ENCODE data around the gene CDH4. TPM values are rescaled to one million over a fixed set of nuclear protein-coding genes. Genes with fewer than 3 reads are reported as not detected.

Gene CDH4
- total RNA-seq, 1 donor from 2014 or later = not detected

- intact Hi-C loops (cut with DNase I) = no loop called here
- no peak for DNase-seq (ENCODE audit: low spot score)
Observed at GRCh38 chr20:61955668-61956395, 703.8 kb downstream of the CDH4 start.

DNA sequence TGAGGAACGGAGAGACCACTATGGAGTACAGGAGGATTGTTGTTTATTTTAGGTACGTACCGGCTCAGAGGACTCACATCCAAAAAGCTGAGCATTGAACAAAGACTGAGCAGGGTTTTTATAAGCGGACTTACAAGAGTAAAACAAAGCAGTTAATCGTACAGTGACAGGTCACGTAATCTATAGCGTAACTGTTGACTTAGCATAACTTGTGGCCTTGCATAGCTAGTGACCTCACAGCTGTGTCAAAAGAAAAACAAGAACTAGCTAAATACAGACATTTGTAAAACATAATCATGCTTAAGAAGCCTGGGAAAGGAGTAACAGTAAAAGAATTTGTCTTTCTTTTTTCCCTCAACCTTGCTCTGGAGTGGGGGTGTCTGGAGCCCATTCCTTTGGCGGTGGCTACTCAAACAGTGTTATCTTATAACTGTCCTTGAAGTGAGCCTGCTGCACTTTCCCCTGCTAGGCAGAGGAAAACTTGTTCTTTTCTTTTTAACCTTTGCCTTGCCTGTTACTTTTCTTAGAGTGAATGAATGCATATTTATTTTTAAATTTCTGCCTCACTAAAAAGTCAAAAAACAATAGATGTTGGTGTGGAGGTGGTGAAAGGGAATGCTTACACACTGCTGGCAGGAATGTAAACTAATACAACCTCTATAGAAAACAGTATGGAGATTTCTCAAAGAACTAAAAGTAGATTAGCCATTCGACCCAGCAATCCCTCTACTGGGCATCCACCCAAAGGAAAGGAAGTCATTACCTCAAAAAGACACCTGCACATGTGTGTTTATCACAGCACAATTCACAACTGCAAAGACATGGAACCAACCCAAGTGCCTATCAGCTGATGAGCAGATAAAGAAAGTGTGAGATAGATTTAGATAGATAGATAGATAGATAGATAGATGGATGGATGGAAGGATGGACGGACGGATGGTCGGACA, 704.6 kb downstream of the CDH4 start:
- intact Hi-C loops (cut with DNase I) = no loop called here
- peak; percentile 5 for DNase-seq (ENCODE audit: low spot score)

- intact Hi-C loops (cut with DNase I) = no loop called here
- peak; percentile 43 for DNase-seq (ENCODE audit: low spot score)
Observed at GRCh38 chr20:61957961-61958715, 706.1 kb downstream of the CDH4 start.

- intact Hi-C loops (cut with DNase I) = no loop called here
- DNase-seq (ENCODE audit: low spot score) = peak; percentile 26
Observed at GRCh38 chr20:61958773-61959700, 707.0 kb downstream of the CDH4 start.

- peak; percentile 62 for DNase-seq (ENCODE audit: low spot score)
- intact Hi-C loops (cut with DNase I) = no loop called here
Observed at GRCh38 chr20:61960836-61961235, 708.8 kb downstream of the CDH4 start.

DNA sequence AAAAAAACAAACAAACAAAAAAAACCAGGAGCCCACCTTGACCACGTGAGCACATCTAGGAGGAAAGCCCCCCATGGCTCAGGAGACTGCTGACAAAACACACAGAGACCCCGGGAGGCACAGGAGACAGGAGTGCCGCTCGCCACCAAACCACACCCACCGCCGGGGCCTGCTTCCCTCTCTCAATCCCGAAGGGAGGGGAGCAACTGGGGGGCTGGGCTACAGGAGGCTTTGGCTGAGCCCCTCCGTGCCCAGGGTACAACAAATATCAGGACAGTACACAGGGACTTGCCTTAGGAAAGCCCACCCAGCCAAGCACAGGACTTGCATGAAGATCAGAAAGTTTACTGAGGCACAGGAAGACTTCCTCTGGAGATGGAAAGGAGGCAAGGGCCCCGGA, 711.1 kb downstream of the CDH4 start:
- no peak for DNase-seq (ENCODE audit: low spot score)

DNA sequence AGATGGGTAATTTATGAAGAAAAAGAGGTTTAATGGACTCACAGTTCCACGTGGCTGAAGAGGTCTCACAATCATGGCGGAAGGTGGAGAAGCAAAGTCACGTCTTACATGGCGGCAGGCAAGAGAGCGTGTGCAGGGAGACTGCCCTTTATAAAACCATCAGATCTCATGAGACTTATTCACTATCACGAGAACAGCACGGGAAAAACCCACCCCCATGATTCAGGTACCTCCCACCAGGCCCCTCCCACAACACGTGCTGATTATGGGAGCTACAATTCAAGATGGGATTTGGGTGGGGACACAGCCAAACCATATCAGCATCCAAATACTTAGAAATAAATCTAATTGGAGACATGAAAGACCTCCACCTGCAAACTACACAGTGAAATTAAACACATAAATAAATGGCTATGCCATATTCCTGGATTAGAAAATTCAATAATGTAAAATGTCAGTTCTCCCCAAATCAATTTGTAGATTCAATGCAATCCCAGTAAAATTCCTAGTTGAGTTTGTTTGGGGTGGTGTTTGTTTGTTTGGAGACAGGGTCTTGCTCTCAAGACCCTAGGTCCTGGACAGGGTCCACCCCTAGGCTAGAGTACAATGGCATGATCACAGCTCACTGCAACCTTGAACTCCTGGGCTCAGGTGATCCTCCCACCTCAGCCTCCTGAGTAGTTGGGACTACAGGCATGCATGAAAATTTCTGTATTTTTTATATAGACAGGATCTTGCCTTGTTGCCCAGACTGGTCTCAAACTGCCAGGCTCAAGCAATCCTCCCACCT, 712.0 kb downstream of the CDH4 start:
- intact Hi-C loops (cut with DNase I) = no loop called here

More for the DNA sequence above, 711.1 kb downstream of the CDH4 start:
- intact Hi-C loops (cut with DNase I) = no loop called here

DNA sequence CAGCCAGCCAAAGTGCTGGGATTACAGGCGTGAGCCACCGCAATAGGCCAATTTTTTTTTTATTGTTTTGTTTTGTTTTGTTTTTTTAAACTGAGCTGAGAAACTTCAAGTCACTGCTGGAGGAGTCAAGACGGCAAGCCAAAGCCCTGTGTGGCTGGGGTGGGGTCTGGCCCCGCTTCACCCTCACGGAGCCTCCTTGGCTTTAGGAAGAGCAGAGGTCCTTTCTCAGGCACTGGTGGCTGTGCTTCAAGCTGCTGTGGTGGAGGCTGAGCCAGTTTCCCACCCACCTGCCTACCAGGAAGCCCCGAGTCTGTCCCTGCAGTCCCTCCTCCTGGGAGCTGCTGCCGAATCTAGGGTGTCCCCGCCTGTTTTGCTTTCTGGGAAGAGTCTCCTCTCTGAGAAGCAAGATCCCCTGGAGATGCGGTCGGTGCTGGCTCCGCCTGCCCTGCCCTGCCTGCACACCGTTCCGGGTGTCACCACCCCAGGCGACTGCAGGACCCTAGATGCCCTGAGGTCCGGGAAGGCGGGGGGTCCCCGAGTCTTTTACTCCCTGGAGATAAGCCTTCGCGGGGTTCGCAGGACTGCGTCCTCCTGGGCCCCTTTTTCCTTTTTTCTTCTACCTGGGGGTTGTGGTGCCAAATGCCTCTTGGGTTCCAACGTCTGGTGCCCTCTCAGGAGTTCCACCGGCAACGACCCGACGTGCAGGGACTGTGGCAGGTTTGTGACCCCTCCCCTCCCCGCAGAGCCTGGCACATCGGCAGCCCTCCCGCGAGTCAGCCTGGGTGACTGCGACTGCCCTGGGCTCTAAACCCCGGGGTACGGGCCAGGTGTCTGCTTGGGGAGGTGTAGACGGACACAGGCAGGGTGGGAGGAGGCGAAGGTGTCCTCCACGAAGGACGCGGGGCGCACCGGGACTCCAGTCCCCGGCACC, 712.9 kb downstream of the CDH4 start:
- intact Hi-C loops (cut with DNase I) = no loop called here
- no peak for DNase-seq (ENCODE audit: low spot score)

More for the DNA sequence above, 712.0 kb downstream of the CDH4 start:
- DNase-seq (ENCODE audit: low spot score) = no peak

DNA sequence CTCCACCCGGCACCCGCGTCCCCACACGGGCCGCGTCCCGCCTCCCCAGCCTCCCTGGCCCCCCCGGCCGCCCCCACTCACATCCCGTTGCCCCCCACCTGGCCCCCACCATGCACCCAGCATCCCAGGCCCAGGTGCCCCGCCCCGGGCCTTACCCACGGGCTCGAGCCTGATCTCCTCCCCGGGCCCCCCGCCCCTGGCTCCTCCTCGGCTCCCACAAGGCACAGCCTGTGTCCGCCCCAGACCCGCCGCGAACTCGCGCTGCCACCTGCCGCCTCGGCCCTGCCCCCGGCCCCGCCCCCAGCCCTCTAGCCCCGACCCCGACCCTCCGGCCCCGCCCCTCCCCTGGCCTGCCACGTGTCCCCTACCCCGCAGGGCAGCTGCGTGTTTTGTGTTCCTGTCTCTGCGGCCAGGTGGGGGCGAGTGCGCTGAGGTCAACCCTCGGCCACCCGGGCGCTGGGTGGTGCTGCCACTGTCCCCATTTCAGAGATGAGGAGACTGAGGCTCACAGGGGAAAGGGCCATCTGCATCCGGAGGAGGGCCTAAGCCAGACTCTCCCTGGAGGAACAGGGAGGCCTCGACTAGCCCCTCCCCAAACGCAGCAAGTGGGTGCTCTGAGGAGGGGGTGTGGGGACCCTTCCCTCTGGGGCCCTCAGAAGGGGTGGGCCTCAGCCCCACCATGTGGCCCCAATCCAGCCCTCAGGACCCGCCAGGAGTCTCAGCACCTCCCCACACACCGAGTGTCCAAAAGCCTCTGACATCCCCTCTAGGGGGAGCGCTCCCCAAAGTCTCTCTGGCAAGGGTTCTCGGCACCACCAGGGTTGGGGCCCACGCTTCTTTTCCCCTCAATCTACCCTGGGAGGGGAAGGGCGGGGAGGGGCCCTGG, 713.8 kb downstream of the CDH4 start:
- intact Hi-C loops (cut with DNase I) = no loop called here
- peak; percentile 61 for DNase-seq (ENCODE audit: low spot score)

- intact Hi-C loops (cut with DNase I) = no loop called here
- DNase-seq (ENCODE audit: low spot score) = peak; percentile 62
Observed at GRCh38 chr20:61966492-61967244, 714.6 kb downstream of the CDH4 start.

DNA sequence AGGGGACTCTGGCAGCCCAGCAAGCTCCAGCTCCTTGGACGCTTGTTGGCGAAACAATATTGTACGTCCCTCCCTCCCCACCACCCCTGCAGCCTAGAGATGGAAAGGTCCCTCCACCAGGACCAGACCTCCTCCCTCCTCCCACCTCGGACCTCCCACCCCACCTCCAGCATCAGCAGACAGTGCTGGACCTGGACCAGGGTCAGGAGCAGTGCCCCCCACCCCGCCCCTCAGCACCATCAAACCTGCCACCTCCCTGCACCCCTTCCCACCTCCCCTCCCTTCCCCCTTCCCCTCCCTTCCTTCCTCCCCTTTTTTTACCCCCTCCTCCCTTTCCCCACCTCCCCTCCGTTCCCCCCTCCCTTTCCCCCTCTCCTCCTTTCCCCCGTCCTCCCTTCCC, 715.2 kb downstream of the CDH4 start:
- no peak for DNase-seq (ENCODE audit: low spot score)
- intact Hi-C loops (cut with DNase I) = no loop called here

DNA sequence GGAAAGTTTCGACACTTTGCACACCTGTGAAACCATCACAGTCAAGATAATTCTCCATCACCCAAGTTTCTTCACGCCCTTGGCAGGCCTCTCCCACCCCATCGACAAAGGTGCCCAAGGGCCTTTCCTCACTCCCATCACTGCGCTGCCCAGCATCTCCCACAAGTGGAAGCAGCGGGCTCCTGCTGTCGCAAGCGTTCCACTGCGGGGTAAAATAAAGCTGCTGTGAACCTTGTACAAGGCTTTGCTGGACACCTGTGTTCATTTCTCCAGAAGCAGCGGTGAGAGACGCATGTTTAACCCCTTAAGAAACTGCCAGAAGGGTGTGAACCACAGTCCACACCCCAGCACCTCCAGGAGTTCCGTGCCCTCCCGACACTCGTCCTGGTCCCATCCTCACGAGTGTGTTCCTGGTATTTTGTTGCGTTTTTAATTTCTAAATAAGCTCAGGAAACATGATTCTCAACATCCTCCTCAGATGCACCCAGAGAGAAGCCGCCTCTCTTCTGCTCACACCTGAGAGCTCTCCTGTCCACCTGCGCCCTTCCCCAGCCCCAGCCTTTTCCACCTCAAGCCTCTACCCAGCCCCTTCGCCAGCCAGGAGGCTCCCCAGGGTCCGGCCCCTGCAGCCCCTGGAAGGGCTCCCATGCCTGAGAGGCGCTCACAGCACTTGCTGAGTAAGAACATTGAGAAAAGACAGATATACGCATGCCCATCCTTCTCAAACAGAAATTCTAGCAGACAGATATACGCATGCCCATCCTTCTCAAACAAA, 716.2 kb downstream of the CDH4 start:
- intact Hi-C loops (cut with DNase I) = no loop called here
- DNase-seq (ENCODE audit: low spot score) = no peak

- peak; percentile 2 for DNase-seq (ENCODE audit: low spot score)
- intact Hi-C loops (cut with DNase I) = no loop called here
Observed at GRCh38 chr20:61968932-61969331, 716.9 kb downstream of the CDH4 start.

DNA sequence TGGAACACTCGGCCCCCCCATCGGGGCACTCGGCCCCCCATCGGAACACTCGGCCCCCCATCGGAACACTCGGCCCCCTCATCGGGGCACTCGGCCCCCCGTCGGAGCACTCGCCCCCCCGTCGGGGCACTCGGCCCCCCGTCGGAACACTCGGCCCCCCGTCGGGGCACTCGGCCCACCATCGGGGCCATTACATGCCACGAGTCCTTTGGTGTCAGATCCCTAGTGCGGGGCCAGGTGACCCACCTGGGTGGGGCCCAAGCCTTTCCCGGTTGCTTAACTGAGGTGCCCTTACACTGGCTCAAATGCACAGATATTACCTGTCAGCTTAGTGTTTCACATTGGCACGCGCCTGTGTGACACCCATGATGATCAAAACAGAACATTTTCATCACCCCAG, 717.7 kb downstream of the CDH4 start:
- peak; percentile 60 for DNase-seq (ENCODE audit: low spot score)
- intact Hi-C loops (cut with DNase I) = no loop called here

GRCh38 chr20:61970357-61970756, 718.3 kb downstream of the CDH4 start:
- peak; percentile 10 for DNase-seq (ENCODE audit: low spot score)
- intact Hi-C loops (cut with DNase I) = no loop called here
